ENCODE measurements around the gene YPEL3.

- TF ChIP-seq CTCF (conservative IDR thresholded peaks at IDR 0.05) = no peak
- TF ChIP-seq ZFX (IDR thresholded peaks at IDR 0.05) = no peak
These were observed 19.2 kb upstream of the YPEL3 start for GRCh38 chr16:30115238-30115637.

Measured in C4-2B (cell line).